Peyer's patch (tissue), 4 donors: ENCODE measurements around the gene AUTS2.

ENCODE experiments used
- POLR2A ChIP-seq, 2 donors: fragments of 450-650 bp; IDR thresholded peaks; one replicate each; pipeline ENCODE4 v1.5.1; 2017; ENCODE audit warnings: antibody characterized with exemption in 2 of 2, mild to moderate bottlenecking in 2 of 2, moderate library complexity in 2 of 2
- TF ChIP-seq, protein P1 (sequence below), 6 experiments: fragments of 450-650 bp in 4 of 6; fragments of 200-600 bp in 2 of 6; sonication (generic) in 1 of 6; IDR thresholded peaks; one replicate each; pipeline ENCODE4 v1.5.1; 2017 to 2019; ENCODE audit warnings: antibody characterized with exemption in 6 of 6, mild to moderate bottlenecking in 3 of 6, moderate library complexity in 1 of 6

DNA sequence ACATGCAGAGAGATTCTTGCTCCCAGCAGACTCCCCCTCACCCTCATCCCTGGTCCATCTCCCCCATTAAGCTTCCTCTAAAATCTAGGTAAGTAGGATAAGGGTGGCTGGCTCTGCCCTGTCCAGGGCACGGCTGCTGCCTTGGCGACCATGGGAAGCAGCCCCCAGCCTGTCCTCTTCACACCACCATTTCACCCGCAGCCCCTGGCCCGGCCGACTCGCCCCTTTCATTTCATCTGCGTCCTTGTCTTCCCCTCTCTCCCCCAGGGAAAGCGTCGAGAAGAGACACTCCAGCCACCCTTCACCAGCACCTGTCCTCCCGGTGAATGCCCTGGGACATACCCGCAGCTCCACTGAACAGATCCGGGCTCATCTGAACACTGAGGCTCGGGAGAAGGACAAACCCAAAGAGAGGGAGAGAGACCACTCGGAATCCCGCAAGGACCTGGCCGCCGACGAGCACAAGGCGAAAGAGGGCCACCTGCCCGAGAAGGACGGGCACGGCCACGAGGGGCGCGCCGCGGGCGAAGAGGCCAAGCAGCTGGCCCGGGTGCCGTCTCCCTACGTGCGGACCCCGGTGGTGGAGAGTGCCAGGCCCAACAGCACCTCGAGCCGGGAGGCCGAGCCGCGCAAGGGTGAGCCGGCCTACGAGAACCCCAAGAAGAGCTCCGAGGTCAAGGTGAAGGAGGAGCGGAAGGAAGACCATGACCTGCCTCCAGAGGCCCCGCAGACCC is 1191.4 kb downstream of the AUTS2 start:
- no peak for TF ChIP-seq POLR2A (IDR thresholded peaks at IDR 0.05)
- TF ChIP-seq, protein P1, sequence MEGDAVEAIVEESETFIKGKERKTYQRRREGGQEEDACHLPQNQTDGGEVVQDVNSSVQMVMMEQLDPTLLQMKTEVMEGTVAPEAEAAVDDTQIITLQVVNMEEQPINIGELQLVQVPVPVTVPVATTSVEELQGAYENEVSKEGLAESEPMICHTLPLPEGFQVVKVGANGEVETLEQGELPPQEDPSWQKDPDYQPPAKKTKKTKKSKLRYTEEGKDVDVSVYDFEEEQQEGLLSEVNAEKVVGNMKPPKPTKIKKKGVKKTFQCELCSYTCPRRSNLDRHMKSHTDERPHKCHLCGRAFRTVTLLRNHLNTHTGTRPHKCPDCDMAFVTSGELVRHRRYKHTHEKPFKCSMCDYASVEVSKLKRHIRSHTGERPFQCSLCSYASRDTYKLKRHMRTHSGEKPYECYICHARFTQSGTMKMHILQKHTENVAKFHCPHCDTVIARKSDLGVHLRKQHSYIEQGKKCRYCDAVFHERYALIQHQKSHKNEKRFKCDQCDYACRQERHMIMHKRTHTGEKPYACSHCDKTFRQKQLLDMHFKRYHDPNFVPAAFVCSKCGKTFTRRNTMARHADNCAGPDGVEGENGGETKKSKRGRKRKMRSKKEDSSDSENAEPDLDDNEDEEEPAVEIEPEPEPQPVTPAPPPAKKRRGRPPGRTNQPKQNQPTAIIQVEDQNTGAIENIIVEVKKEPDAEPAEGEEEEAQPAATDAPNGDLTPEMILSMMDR (IDR thresholded peaks at IDR 0.05) = no peak
